Measurements from ENCODE around the gene SPA17.

DNA sequence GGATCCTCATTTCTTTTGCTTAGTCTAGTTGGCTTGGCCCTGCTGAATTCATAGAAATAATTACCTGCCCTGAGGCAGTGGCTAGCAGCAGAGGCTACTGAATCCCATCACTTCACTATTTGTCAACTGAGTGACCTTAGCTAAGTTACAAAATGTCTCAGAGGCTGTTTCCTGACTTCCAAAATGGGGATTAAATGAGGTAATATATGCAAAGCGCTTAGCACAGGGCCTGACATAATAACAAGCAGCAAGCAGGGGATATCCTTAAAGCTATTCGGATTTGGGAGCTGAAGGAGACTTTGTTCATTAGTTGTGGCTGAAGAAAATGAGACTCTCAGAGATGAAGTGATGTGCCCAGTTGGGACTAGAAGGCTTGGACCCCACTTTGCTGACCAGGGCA is 68.9 kb downstream of the SPA17 start:
- TF ChIP-seq, protein P1, sequence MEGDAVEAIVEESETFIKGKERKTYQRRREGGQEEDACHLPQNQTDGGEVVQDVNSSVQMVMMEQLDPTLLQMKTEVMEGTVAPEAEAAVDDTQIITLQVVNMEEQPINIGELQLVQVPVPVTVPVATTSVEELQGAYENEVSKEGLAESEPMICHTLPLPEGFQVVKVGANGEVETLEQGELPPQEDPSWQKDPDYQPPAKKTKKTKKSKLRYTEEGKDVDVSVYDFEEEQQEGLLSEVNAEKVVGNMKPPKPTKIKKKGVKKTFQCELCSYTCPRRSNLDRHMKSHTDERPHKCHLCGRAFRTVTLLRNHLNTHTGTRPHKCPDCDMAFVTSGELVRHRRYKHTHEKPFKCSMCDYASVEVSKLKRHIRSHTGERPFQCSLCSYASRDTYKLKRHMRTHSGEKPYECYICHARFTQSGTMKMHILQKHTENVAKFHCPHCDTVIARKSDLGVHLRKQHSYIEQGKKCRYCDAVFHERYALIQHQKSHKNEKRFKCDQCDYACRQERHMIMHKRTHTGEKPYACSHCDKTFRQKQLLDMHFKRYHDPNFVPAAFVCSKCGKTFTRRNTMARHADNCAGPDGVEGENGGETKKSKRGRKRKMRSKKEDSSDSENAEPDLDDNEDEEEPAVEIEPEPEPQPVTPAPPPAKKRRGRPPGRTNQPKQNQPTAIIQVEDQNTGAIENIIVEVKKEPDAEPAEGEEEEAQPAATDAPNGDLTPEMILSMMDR (IDR thresholded peaks at IDR 0.05; ENCODE audit: insufficient read depth, low read depth, low read length), result no peak
- no peak for TF ChIP-seq EZH2 (IDR thresholded peaks at IDR 0.05; ENCODE audit: insufficient read depth, low read length)

Data from astrocyte (in vitro differentiated cells and primary cell).